ENCODE data around the gene RAMP3. TPM values are rescaled to one million over a fixed set of nuclear protein-coding genes. Genes with fewer than 3 reads are reported as not detected.

The RAMP3 gene
- total RNA-seq, 1 experiment from 2014 or later = not detected

DNA sequence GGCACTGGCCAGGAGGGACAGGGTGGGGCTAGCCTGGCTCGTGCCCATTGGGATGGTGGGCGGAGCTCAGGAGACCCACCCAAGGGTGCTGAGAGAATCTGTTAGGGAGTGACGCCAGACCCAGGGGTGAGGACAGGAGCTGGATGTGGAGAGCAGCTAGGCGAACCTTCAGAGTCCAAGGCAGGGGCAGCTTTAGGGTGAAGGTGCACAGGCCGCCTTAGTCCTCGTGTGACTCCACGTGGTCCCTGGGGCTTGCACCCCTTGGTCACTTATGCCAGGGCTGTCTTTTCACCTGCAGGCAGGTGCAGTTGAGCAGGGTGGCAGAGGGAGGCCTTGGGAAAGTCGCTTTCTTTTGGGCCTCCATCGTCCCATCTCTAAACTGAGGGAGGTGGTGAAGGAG lies 4.3 kb downstream of the RAMP3 start:
- no TSS peak for BruUV-seq (replicated peaks)
- no peak overlapping the region for H3K4me2 ChIP-seq
- H3K4me3 ChIP-seq = no peak overlapping the region
- peaks cover 89% of the 10 kb centered on the region for H3K27me3 ChIP-seq (ENCODE audit: insufficient read depth, low read depth)
- no peaks in the 10 kb centered on the region for H3K79me2 ChIP-seq (ENCODE audit: low read depth)
- no peak for DNase-seq
- TF ChIP-seq, protein P1, sequence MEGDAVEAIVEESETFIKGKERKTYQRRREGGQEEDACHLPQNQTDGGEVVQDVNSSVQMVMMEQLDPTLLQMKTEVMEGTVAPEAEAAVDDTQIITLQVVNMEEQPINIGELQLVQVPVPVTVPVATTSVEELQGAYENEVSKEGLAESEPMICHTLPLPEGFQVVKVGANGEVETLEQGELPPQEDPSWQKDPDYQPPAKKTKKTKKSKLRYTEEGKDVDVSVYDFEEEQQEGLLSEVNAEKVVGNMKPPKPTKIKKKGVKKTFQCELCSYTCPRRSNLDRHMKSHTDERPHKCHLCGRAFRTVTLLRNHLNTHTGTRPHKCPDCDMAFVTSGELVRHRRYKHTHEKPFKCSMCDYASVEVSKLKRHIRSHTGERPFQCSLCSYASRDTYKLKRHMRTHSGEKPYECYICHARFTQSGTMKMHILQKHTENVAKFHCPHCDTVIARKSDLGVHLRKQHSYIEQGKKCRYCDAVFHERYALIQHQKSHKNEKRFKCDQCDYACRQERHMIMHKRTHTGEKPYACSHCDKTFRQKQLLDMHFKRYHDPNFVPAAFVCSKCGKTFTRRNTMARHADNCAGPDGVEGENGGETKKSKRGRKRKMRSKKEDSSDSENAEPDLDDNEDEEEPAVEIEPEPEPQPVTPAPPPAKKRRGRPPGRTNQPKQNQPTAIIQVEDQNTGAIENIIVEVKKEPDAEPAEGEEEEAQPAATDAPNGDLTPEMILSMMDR (conservative IDR thresholded peaks at IDR 0.05) = no peak
- no peak for TF ChIP-seq EZH2 (IDR thresholded peaks at IDR 0.05; ENCODE audit: low read depth)
- CTCF ChIA-PET = no interaction called here
- no peaks in the 10 kb centered on the region for H3F3A ChIP-seq (ENCODE audit: insufficient read depth, low read depth)
- 0 out of 2 replicates have a peak, but pooled peaks cover 4% of the 10 kb centered on the region for H3K9me3 ChIP-seq (ENCODE audit: insufficient read depth, low read depth)
- H3K9me2 ChIP-seq (ENCODE audit: insufficient read depth) = no peaks in the 10 kb centered on the region
- POLR2A ChIA-PET (ENCODE audit: unreplicated experiment) = no interaction called here
- no peaks in the 10 kb centered on the region for H3K36me3 ChIP-seq (ENCODE audit: low read depth)
- intact Hi-C loops (cut with micrococcal nuclease; ENCODE audit: unreplicated experiment) = loop anchor here (10.0 kb wide), 1 partner anchor 513 kb away; no protein-coding TSS in a partner anchor
- H3K4me1 ChIP-seq (replicated peaks; ENCODE audit: insufficient read depth) = no peaks in the 10 kb centered on the region
- no peaks in the 10 kb centered on the region for H4K20me1 ChIP-seq (ENCODE audit: insufficient read depth)
- H2AFZ ChIP-seq = no peak overlapping the region
- H3K27ac ChIP-seq = no peak overlapping the region

DNA sequence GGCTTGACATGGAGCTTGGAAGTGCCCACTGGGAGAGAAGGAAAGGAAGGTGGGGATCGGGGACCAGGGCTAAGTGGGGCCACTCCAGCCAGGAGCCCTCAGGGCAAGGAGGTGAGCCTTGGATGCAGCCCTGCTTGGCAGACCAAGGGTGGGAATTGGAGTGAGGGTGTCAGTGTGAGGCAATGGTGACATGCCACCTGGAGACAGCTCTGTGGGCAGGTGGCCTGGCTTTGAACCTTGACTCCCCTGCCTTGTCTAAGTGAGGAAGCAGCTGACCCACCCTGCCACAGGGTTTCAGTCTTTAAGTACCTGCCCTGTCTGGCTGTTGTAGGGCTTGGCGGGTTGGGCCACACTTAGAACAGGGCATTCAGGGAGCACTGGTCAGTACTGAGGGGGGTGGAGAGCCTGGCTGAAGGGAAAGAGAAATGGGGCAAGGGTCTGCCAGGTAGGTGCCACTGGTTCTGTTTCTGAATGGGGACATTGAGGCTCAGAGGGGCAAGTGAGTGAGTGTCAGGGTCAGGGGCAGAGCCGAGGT lies 4.8 kb downstream of the RAMP3 start:
- no peak overlapping the region for H2AFZ ChIP-seq
- no peak overlapping the region for H3K27ac ChIP-seq
- H3K79me2 ChIP-seq (ENCODE audit: low read depth) = no peaks in the 10 kb centered on the region
- ChIA-PET POLR2A (ENCODE audit: unreplicated experiment) (no interaction called here), CTCF (no interaction called here)
- no TSS peak for BruUV-seq (replicated peaks)
- no peaks in the 10 kb centered on the region for H3K9me2 ChIP-seq (ENCODE audit: insufficient read depth)
- H3F3A ChIP-seq (ENCODE audit: insufficient read depth, low read depth) = no peaks in the 10 kb centered on the region
- H4K20me1 ChIP-seq (ENCODE audit: insufficient read depth) = no peaks in the 10 kb centered on the region
- H3K4me3 ChIP-seq = no peak overlapping the region
- intact Hi-C loops (cut with micrococcal nuclease; ENCODE audit: unreplicated experiment) = loop anchor here (10.0 kb wide), 1 partner anchor 512 kb away; no protein-coding TSS in a partner anchor
- 0 out of 2 replicates have a peak, but pooled peaks cover 4% of the 10 kb centered on the region for H3K9me3 ChIP-seq (ENCODE audit: insufficient read depth, low read depth)
- DNase-seq = no peak
- no peak overlapping the region for H3K4me2 ChIP-seq
- no peaks in the 10 kb centered on the region for H3K36me3 ChIP-seq (ENCODE audit: low read depth)
- TF ChIP-seq, protein P1 (conservative IDR thresholded peaks at IDR 0.05) = no peak
- TF ChIP-seq EZH2 (IDR thresholded peaks at IDR 0.05; ENCODE audit: low read depth) = no peak
- peaks cover 95% of the 10 kb centered on the region for H3K27me3 ChIP-seq (ENCODE audit: insufficient read depth, low read depth)
- no peaks in the 10 kb centered on the region for H3K4me1 ChIP-seq (replicated peaks; ENCODE audit: insufficient read depth)

DNA sequence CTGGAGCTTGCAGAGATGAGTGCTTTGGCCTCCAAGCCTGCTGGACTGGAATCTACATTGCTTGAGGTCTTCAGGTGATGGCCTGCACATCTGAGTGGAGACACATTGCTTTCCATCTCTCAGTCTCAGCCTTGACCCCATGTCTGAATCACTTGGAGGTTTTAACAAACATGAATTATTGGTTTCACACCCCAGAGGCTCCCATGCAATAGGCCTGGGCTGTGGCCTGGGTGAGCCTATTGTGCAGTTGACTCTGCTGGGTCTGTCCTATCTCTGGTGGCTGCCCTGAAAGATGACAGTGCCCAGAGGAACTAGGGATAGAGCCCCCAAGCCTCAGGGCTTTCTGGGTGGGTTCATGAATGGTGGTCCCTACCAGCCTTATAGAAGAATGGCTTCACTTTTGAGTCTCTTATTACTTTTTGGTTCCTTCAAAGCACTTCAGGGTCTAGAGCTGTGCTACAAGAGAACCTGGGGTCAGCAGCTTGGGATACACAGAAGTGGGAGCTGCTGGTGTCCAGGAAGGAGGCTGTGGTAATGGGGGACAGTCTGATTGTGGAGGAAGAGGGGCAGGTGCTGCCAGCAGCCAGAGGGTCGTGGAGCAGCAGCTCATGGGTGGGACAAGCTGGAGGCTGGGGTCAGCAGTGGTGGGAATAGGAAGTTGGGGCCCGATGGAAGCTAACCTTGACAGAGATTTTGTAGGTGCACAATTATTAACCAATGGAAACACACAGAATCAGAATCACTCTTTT lies 5.5 kb downstream of the RAMP3 start:
- POLR2A ChIA-PET (ENCODE audit: unreplicated experiment) = no interaction called here
- no TSS peak for BruUV-seq (replicated peaks)
- H3K4me2 ChIP-seq = no peak overlapping the region

More for the DNA sequence above, 5.5 kb downstream of the RAMP3 start:
- TF ChIP-seq, protein P1 (conservative IDR thresholded peaks at IDR 0.05) = no peak
- no peak for TF ChIP-seq EZH2 (IDR thresholded peaks at IDR 0.05; ENCODE audit: low read depth)
- Histone ChIP-seq H3K79me2 (ENCODE audit: low read depth) (no peaks in the 10 kb centered on the region), H2AFZ (no peak overlapping the region), H3K27me3 (ENCODE audit: insufficient read depth, low read depth) (peaks cover 97% of the 10 kb centered on the region), H3K9me2 (ENCODE audit: insufficient read depth) (no peaks in the 10 kb centered on the region), H3K9me3 (ENCODE audit: insufficient read depth, low read depth) (0 out of 2 replicates have a peak, but pooled peaks cover 4% of the 10 kb centered on the region), H3K4me1 (replicated peaks; ENCODE audit: insufficient read depth) (no peaks in the 10 kb centered on the region), H3K27ac (no peak overlapping the region), H4K20me1 (ENCODE audit: insufficient read depth) (no peaks in the 10 kb centered on the region), H3F3A (ENCODE audit: insufficient read depth, low read depth) (no peaks in the 10 kb centered on the region), H3K4me3 (no peak overlapping the region), H3K36me3 (ENCODE audit: low read depth) (no peaks in the 10 kb centered on the region)
- intact Hi-C loops (cut with micrococcal nuclease; ENCODE audit: unreplicated experiment) = loop anchor here (10.0 kb wide), 1 partner anchor 512 kb away; no protein-coding TSS in a partner anchor
- no peak for DNase-seq
- CTCF ChIA-PET = no interaction called here
